ENCODE measurements around the gene CDH11.

CDH11 gene

GRCh38 chr16:65095090-65095728, 26.7 kb downstream of the CDH11 start:
- H3K27me3 ChIP-seq (replicated peaks; ENCODE audit: control insufficient read depth, insufficient read depth, low read length) = no peaks in the 10 kb centered on the region
- DNase-seq (ENCODE audit: extremely low read depth, insufficient read length) = no peak
- no peak for TF ChIP-seq CTCF (IDR thresholded peaks at IDR 0.05; ENCODE audit: insufficient read depth, low read length, poor library complexity, severe bottlenecking)
- no peaks in the 10 kb centered on the region for H3K36me3 ChIP-seq (ENCODE audit: control insufficient read depth, insufficient read depth, low read length)
- H3K4me3 ChIP-seq (replicated peaks; ENCODE audit: low read depth, low read length) = no peak overlapping the region

GRCh38 chr16:65094009-65094408, 27.9 kb downstream of the CDH11 start:
- DNase-seq (ENCODE audit: extremely low read depth, insufficient read length) = no peak
- no peaks in the 10 kb centered on the region for H3K27me3 ChIP-seq (replicated peaks; ENCODE audit: control insufficient read depth, insufficient read depth, low read length)
- TF ChIP-seq CTCF (IDR thresholded peaks at IDR 0.05; ENCODE audit: insufficient read depth, low read length, poor library complexity, severe bottlenecking) = no peak
- H3K4me3 ChIP-seq (replicated peaks; ENCODE audit: low read depth, low read length) = no peak overlapping the region
- no peaks in the 10 kb centered on the region for H3K36me3 ChIP-seq (ENCODE audit: control insufficient read depth, insufficient read depth, low read length)

- Histone ChIP-seq H3K27me3 (replicated peaks; ENCODE audit: control insufficient read depth, insufficient read depth, low read length) (no peaks in the 10 kb centered on the region), H3K4me3 (replicated peaks; ENCODE audit: low read depth, low read length) (no peak overlapping the region), H3K36me3 (ENCODE audit: control insufficient read depth, insufficient read depth, low read length) (no peaks in the 10 kb centered on the region)
- DNase-seq (ENCODE audit: extremely low read depth, insufficient read length) = no peak
- no peak for TF ChIP-seq CTCF (IDR thresholded peaks at IDR 0.05; ENCODE audit: insufficient read depth, low read length, poor library complexity, severe bottlenecking)
These were observed 38.6 kb downstream of the CDH11 start for GRCh38 chr16:65083164-65083857.

- H3K27me3 ChIP-seq (replicated peaks; ENCODE audit: control insufficient read depth, insufficient read depth, low read length) = no peaks in the 10 kb centered on the region
- no peak for DNase-seq (ENCODE audit: extremely low read depth, insufficient read length)
These were observed 42.3 kb downstream of the CDH11 start for GRCh38 chr16:65079549-65079948.

GRCh38 chr16:65077181-65077580, 44.7 kb downstream of the CDH11 start:
- Histone ChIP-seq H3K36me3 (ENCODE audit: control insufficient read depth, insufficient read depth, low read length) (no peaks in the 10 kb centered on the region), H3K4me3 (replicated peaks; ENCODE audit: low read depth, low read length) (no peak overlapping the region), H3K27me3 (replicated peaks; ENCODE audit: control insufficient read depth, insufficient read depth, low read length) (no peaks in the 10 kb centered on the region)
- TF ChIP-seq CTCF (IDR thresholded peaks at IDR 0.05; ENCODE audit: insufficient read depth, low read length, poor library complexity, severe bottlenecking) = no peak
- no peak for DNase-seq (ENCODE audit: extremely low read depth, insufficient read length)

More at GRCh38 chr16:65079549-65079948, 42.3 kb downstream of the CDH11 start:
- no peak for TF ChIP-seq CTCF (IDR thresholded peaks at IDR 0.05; ENCODE audit: insufficient read depth, low read length, poor library complexity, severe bottlenecking)
- Histone ChIP-seq H3K4me3 (replicated peaks; ENCODE audit: low read depth, low read length) (no peak overlapping the region), H3K36me3 (ENCODE audit: control insufficient read depth, insufficient read depth, low read length) (no peaks in the 10 kb centered on the region)

Data from GM06990 (cell line).